PC-9 (cell line): ENCODE data around the gene HMGCL. TPM values are rescaled to one million over a fixed set of nuclear protein-coding genes. Genes with fewer than 3 reads are reported as not detected.
A peak's percentile ranks its signal among the peaks of the same experiment; 100 is the strongest.

ENCODE experiments used
- BruUV-seq: library from RNA; stranded (reverse); fragments of 400-500 nt; replicated peaks from 2 replicates; lab custom pipeline; 2021; lab: Mats Ljungman, UMichigan
- CTCF ChIA-PET: fragments of 300-600 bp; sonication (Branson Sonifier 250); formaldehyde crosslinking; loops from one replicate; lab custom pipeline; 2022; ENCODE audit warnings: antibody characterized with exemption; lab: Charles Lee
- POLR2A ChIA-PET: fragments of 300-600 bp; sonication (Branson Sonifier 250); formaldehyde crosslinking; loops from one replicate; lab custom pipeline; 2022; ENCODE audit warnings: antibody characterized with exemption; ENCODE audit not compliant: unreplicated experiment; lab: Charles Lee
- DNase-seq, 2 experiments: peaks; one replicate each; pipeline versions ENCODE4 v3.0.0 to v3.0.0-alpha.2; 2015 to 2022; ENCODE audit warnings: mixed read lengths in 1 of 2
- H2AFZ ChIP-seq: fragments of 200-600 bp; sonication (generic); 2 replicates; pipeline ENCODE4 v1.8.1; 2017; ENCODE audit warnings: antibody characterized with exemption
- H3F3A ChIP-seq: fragments of 200-600 bp; sonication (generic); 2 replicates; pipeline ENCODE4 v1.8.1; 2017; ENCODE audit warnings: antibody characterized with exemption, mild to moderate bottlenecking, low read depth; ENCODE audit not compliant: insufficient read depth
- H3K27ac ChIP-seq: fragments of 200-600 bp; sonication (generic); 2 replicates; pipeline ENCODE4 v1.6.1; 2016; ENCODE audit warnings: mixed run types
- H3K27me3 ChIP-seq: fragments of 200-600 bp; sonication (generic); 2 replicates; pipeline ENCODE4 v1.6.1; 2016; ENCODE audit warnings: low read depth, mixed run types; ENCODE audit not compliant: insufficient read depth
- H3K36me3 ChIP-seq: fragments of 200-600 bp; sonication (generic); 2 replicates; pipeline ENCODE4 v1.6.1; 2016; ENCODE audit warnings: low read depth, mixed run types
- H3K4me1 ChIP-seq: fragments of 200-600 bp; sonication (generic); replicated peaks from 2 replicates; pipeline ENCODE4 v1.6.1; 2016; ENCODE audit warnings: mixed run types; ENCODE audit not compliant: insufficient read depth
- H3K4me2 ChIP-seq: fragments of 200-600 bp; sonication (generic); 2 replicates; pipeline ENCODE4 v1.6.1; 2017; ENCODE audit warnings: mixed run types
- H3K4me3 ChIP-seq: fragments of 200-600 bp; sonication (generic); 2 replicates; pipeline ENCODE4 v1.6.1; 2016; ENCODE audit warnings: mixed run types
- H3K79me2 ChIP-seq: fragments of 200-600 bp; sonication (generic); 2 replicates; pipeline ENCODE4 v1.6.1; 2017; ENCODE audit warnings: low read depth, mixed run types
- H3K9me2 ChIP-seq: fragments of 200-600 bp; sonication (generic); 2 replicates; pipeline ENCODE4 v1.8.1; 2017; ENCODE audit warnings: mild to moderate bottlenecking; ENCODE audit not compliant: insufficient read depth
- H3K9me3 ChIP-seq: fragments of 200-600 bp; sonication (generic); 2 replicates; pipeline ENCODE4 v1.8.1; 2016; ENCODE audit warnings: low read depth; ENCODE audit not compliant: insufficient read depth
- H4K20me1 ChIP-seq: fragments of 200-600 bp; sonication (generic); 2 replicates; pipeline ENCODE4 v1.8.1; 2017; ENCODE audit not compliant: insufficient read depth
- EZH2 ChIP-seq: fragments of 200-600 bp; sonication (generic); IDR thresholded peaks from 2 replicates; pipeline ENCODE4 v1.8.0; 2017; ENCODE audit warnings: antibody characterized with exemption, low read depth
- intact Hi-C: fragments of 100-400 bp; cut with micrococcal nuclease; formaldehyde crosslinking; loops from one replicate; pipeline ENCODE4 v1.10.0; 2022; ENCODE audit not compliant: unreplicated experiment
- total RNA-seq: library from RNA; stranded (reverse); gene quantifications from 2 replicates; pipeline ENCODE4 v1.2.3, GENCODE V29; 2021
- TF ChIP-seq, protein P1 (sequence below): fragments of 200-600 bp; sonication (generic); conservative IDR thresholded peaks from 2 replicates; pipeline ENCODE4 v1.6.1; 2017; ENCODE audit warnings: mixed run types, antibody characterized with exemption, mild to moderate bottlenecking, moderate library complexity

Gene HMGCL
- total RNA-seq, 1 experiment from 2014 or later = 43.2 TPM

- Histone ChIP-seq H3K27me3 (no peaks in the 10 kb centered on the region), H3K4me2 (peak within 1 kb of the TSS; percentile 93), H3K36me3 (no peaks in the 10 kb centered on the region), H3K27ac (peak within 1 kb of the TSS; percentile 81), H3F3A (peaks cover 25% of the 10 kb centered on the region), H2AFZ (peak within 1 kb of the TSS; percentile 88), H3K79me2 (peaks cover 58% of the 10 kb centered on the region), H3K4me1 (peaks cover 29% of the 10 kb centered on the region), H3K4me3 (peak within 1 kb of the TSS; percentile 90), H4K20me1 (no peaks in the 10 kb centered on the region; the same call in 1 of the 2 replicates), H3K9me3 (no peaks in the 10 kb centered on the region), H3K9me2 (no peaks in the 10 kb centered on the region)
- intact Hi-C loops = loop anchor here (1.0 to 5.0 kb wide), 3 partner anchors 12 to 179 kb away; partner anchors contain the start of genes GALE and PNRC2
- DNase-seq = peak; percentile 56 to 76
- BruUV-seq = TSS peak; percentile 81
- ChIA-PET POLR2A (interaction anchor here (0.5 to 0.7 kb wide), 13 partner anchors 11 to 967 kb away, joined by 3 to 22 read pairs (median 8); partner anchors contain the start of genes CLIC4 and LYPLA2), CTCF (no interaction called here)
- no peak for TF ChIP-seq EZH2
- TF ChIP-seq, protein P1, sequence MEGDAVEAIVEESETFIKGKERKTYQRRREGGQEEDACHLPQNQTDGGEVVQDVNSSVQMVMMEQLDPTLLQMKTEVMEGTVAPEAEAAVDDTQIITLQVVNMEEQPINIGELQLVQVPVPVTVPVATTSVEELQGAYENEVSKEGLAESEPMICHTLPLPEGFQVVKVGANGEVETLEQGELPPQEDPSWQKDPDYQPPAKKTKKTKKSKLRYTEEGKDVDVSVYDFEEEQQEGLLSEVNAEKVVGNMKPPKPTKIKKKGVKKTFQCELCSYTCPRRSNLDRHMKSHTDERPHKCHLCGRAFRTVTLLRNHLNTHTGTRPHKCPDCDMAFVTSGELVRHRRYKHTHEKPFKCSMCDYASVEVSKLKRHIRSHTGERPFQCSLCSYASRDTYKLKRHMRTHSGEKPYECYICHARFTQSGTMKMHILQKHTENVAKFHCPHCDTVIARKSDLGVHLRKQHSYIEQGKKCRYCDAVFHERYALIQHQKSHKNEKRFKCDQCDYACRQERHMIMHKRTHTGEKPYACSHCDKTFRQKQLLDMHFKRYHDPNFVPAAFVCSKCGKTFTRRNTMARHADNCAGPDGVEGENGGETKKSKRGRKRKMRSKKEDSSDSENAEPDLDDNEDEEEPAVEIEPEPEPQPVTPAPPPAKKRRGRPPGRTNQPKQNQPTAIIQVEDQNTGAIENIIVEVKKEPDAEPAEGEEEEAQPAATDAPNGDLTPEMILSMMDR = no peak
Observed at GRCh38 chr1:23777979-23778814, 47.0 kb downstream of the HMGCL start, which contains the start of gene PITHD1. Gene PITHD1 (plus strand): TSS chr1:23778418. CDS start chr1:23778516, 98 bp downstream.

DNA sequence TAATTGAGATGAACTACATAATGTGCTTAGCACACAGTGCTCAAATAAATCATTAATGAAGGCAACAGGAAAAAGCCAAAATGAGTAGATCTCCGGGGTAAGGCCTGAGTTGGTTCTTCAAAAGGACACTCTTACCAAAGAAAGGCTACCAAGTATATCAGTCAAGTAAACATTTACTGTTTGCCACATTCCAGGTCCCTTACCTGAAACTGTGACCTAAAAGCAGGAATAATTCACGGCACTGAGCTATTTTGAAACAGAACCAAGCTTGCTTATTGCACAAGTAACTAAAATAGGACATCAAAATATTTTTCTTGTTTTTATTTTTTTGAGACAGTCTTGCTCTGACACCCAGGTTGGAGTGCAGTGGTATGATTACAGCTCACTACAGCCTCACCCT lies 49.0 kb downstream of the HMGCL start:
- peak overlapping the region; percentile 93 for H3K4me2 ChIP-seq
- H3K79me2 ChIP-seq = peaks cover 44% of the 10 kb centered on the region
- no peaks in the 10 kb centered on the region; the same call in 1 of the 2 replicates for H4K20me1 ChIP-seq
- peaks cover 29% of the 10 kb centered on the region for H3K4me1 ChIP-seq
- H3K36me3 ChIP-seq = no peaks in the 10 kb centered on the region
- H3K4me3 ChIP-seq = no peak overlapping the region
- POLR2A ChIA-PET = interaction anchor here (0.7 to 1.4 kb wide), 3 partner anchors 15 to 24 kb away, joined by 3 to 10 read pairs (median 3); partner anchors contain the start of gene GALE
- DNase-seq = no peak
- H3K27ac ChIP-seq = no peak overlapping the region
- no peaks in the 10 kb centered on the region for H3K9me2 ChIP-seq
- no peaks in the 10 kb centered on the region for H3K9me3 ChIP-seq
- H3F3A ChIP-seq = peaks cover 25% of the 10 kb centered on the region
- intact Hi-C loops = loop anchor here (5.0 kb wide), 1 partner anchor 181 kb away; the partner anchor contains the start of gene PNRC2
- no peaks in the 10 kb centered on the region for H3K27me3 ChIP-seq
- BruUV-seq = no TSS peak
- H2AFZ ChIP-seq = no peak overlapping the region
- TF ChIP-seq, protein P1 = no peak
- TF ChIP-seq EZH2 = no peak
- CTCF ChIA-PET = interaction anchor here (0.7 kb wide), 1 partner anchor 133 kb away, joined by 3 read pairs; no protein-coding TSS in a partner anchor

DNA sequence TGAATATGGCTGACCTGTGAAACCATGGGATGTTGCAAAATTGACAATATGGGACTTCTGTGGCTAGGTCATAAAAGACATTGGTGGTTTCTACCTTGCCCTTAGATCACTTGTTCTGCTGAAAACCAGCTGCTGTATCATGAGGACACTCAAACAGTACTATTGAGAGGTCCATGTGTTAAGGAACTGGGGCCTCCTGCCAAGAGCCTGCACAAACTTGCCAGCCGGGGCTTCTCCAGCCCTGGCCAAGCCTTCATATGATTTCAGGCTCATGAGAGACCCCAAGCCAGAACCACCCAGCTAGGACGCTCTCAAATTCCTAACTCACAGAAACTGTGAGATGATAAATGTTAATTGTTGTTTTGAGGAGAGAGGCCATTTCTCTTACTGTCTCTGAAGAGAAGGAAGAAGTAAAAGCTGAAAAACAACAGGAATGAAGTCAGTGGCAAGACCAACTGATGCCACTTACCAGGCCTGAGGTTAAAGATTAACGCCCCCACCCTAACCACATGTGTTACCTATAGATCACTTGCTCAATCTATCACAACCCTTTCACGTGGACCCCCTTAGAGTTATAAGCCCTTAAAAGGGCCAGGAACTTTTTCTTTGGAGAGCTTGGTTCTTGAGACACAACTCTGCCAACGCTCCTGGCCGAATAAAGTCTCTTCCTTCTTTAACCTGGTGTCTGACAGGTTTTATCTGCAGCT lies 50.9 kb downstream of the HMGCL start:
- intact Hi-C loops = no loop called here
- H3K4me2 ChIP-seq = no peak overlapping the region

More for the DNA sequence above, 50.9 kb downstream of the HMGCL start:
- Histone ChIP-seq H4K20me1 (no peaks in the 10 kb centered on the region; the same call in 1 of the 2 replicates), H3K9me3 (no peaks in the 10 kb centered on the region), H3K36me3 (no peaks in the 10 kb centered on the region), H3K4me3 (no peak overlapping the region), H2AFZ (no peak overlapping the region), H3K27me3 (no peaks in the 10 kb centered on the region), H3K27ac (no peak overlapping the region), H3K79me2 (peaks cover 29% of the 10 kb centered on the region), H3F3A (peaks cover 12% of the 10 kb centered on the region), H3K4me1 (peaks cover 15% of the 10 kb centered on the region), H3K9me2 (no peaks in the 10 kb centered on the region)
- ChIA-PET CTCF (interaction anchor here (0.9 kb wide), 1 partner anchor 36 kb away, joined by 4 read pairs; no protein-coding TSS in a partner anchor), POLR2A (no interaction called here)
- BruUV-seq = no TSS peak
- no peak for TF ChIP-seq EZH2
- TF ChIP-seq, protein P1 = no peak
- DNase-seq = no peak
